ENCODE results near the gene RAPSN.

DNA sequence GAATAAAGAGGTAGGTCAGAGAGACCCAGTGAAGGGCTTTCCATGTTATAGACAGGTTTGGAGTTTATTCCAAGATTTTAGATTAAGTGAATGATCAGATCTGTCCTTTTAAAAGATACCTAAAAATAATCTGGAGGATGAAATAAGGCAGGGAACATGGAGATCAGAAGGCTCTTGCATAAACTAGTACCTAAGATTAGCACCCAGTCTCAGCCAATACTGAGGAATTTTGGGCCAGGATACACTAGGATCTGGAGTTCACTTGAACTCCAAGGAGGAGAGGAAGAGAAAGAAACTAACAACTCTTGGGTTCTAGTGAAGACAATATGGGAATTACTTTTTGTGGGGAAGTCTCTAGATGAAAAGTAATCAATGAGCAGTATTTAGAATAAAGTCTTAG is 47.9 kb upstream of the RAPSN start:
- TF ChIP-seq, protein P1, sequence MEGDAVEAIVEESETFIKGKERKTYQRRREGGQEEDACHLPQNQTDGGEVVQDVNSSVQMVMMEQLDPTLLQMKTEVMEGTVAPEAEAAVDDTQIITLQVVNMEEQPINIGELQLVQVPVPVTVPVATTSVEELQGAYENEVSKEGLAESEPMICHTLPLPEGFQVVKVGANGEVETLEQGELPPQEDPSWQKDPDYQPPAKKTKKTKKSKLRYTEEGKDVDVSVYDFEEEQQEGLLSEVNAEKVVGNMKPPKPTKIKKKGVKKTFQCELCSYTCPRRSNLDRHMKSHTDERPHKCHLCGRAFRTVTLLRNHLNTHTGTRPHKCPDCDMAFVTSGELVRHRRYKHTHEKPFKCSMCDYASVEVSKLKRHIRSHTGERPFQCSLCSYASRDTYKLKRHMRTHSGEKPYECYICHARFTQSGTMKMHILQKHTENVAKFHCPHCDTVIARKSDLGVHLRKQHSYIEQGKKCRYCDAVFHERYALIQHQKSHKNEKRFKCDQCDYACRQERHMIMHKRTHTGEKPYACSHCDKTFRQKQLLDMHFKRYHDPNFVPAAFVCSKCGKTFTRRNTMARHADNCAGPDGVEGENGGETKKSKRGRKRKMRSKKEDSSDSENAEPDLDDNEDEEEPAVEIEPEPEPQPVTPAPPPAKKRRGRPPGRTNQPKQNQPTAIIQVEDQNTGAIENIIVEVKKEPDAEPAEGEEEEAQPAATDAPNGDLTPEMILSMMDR (IDR thresholded peaks at IDR 0.05) = no peak
- TF ChIP-seq POLR2A (IDR thresholded peaks at IDR 0.05) = no peak

Data from upper lobe of left lung (tissue), 4 donors.